ENCODE measurements around the gene KLF7.

GRCh38 chr2:207148020-207148419 lies 17.7 kb downstream of the KLF7 start:
- TF ChIP-seq POLR2A (IDR thresholded peaks at IDR 0.05) (no peak), CTCF (IDR thresholded peaks at IDR 0.05) (no peak)
